K562 (cell line): ENCODE results near the gene TBC1D32. TPM values are rescaled to one million over a fixed set of nuclear protein-coding genes. Genes with fewer than 3 reads are reported as not detected.

Source experiments
- ATAC-seq: fragments of 200-7000 bp; cut with Tn5 transposase; 3 replicates; pipeline ENCODE4 v1.9.1; 2020; ENCODE audit warnings: moderate library complexity
- BruUV-seq: library from RNA; stranded (reverse); fragments of 400-500 nt; replicated peaks from 2 replicates; lab custom pipeline; 2021; lab: Mats Ljungman, UMichigan
- CTCF ChIA-PET: fragments of 300-600 bp; formaldehyde crosslinking; extraction: SDS; loops from one replicate; lab custom pipeline; 2021; ENCODE audit warnings: low intra/inter-chr PET ratio; lab: Yijun Ruan, JAX
- POLR2A ChIA-PET: fragments of 300-600, 350-650 bp; sonication (Branson Sonifier 250); formaldehyde crosslinking; extraction: SDS; loops from one replicate; lab custom pipeline; 2021; ENCODE audit warnings: antibody characterized with exemption, inconsistent platforms; lab: Yijun Ruan, JAX
- DNase-seq, 4 experiments: peaks; one replicate each; pipeline versions ENCODE4 v3.0.0 to v3.0.0-alpha.2; 2011 to 2018; ENCODE audit warnings: low spot score in 3 of 4, mixed read lengths in 3 of 4; ENCODE audit errors: extremely low read depth in 1 of 4
- FAIRE-seq: peaks from 2 replicates; lab custom pipeline; 2011; peaks lifted over from hg19 to GRCh38; lab: Jason Lieb, UNC
- H2AFZ ChIP-seq: 2 replicates; pipeline ENCODE4 v1.6.0; 2011; ENCODE audit warnings: low read depth, low read length, control low read depth, inconsistent platforms
- H3K27ac ChIP-seq: fragments of 200-600 bp; 3 replicates; pipeline ENCODE4 v1.8.0; 2011; ENCODE audit warnings: low read depth, mild to moderate bottlenecking, control low read depth, inconsistent platforms, low read length, moderate library complexity, mixed read lengths; ENCODE audit errors: extremely low read depth
- H3K27me3 ChIP-seq, 2 experiments: fragments of 300-600 bp in 1 of 2; 2 replicates in 1 of 2; 3 replicates in 1 of 2; pipeline versions ENCODE4 v1.6.0 to v1.8.0; 2011; ENCODE audit warnings: inconsistent platforms in 2 of 2, low read length in 2 of 2, mild to moderate bottlenecking in 1 of 2, mixed read lengths in 1 of 2, moderate library complexity in 1 of 2; ENCODE audit not compliant: control insufficient read depth in 2 of 2, insufficient read depth in 2 of 2
- H3K36me3 ChIP-seq: fragments of 300-600 bp; 3 replicates; pipeline ENCODE4 v1.8.0; 2011; ENCODE audit warnings: mild to moderate bottlenecking, low read length, inconsistent platforms; ENCODE audit not compliant: control insufficient read depth, insufficient read depth
- H3K4me1 ChIP-seq, 2 experiments: fragments of 200-600 bp in 1 of 2; replicated peaks in 1 of 2; 2 replicates in 1 of 2; 3 replicates in 1 of 2; pipeline versions ENCODE4 v1.5.1 to v1.8.0; 2011; ENCODE audit warnings: inconsistent platforms in 2 of 2, low read length in 2 of 2, mild to moderate bottlenecking in 1 of 2, mixed read lengths in 1 of 2, moderate library complexity in 1 of 2; ENCODE audit not compliant: control insufficient read depth in 2 of 2, insufficient read depth in 2 of 2
- H3K4me2 ChIP-seq: 2 replicates; pipeline ENCODE4 v1.6.1; 2011; ENCODE audit warnings: low read length, control low read depth, inconsistent platforms, mixed read lengths; ENCODE audit not compliant: insufficient read depth
- H3K4me3 ChIP-seq: fragments of 200-600 bp; sonication (generic), shearing (Covaris generic); 2 replicates; pipeline ENCODE4 v1.5.1; 2016; ENCODE audit warnings: control low read depth, inconsistent platforms
- H3K79me2 ChIP-seq: fragments of 200-600 bp; 3 replicates; pipeline ENCODE4 v1.8.0; 2011; ENCODE audit warnings: low read length, inconsistent platforms; ENCODE audit not compliant: control insufficient read depth, insufficient read depth
- H3K9ac ChIP-seq, 2 experiments: 2 replicates each; pipeline versions ENCODE4 v1.6.0 to v1.6.1; 2011; ENCODE audit warnings: low read depth in 2 of 2, low read length in 2 of 2, control low read depth in 1 of 2, inconsistent platforms in 1 of 2, mild to moderate bottlenecking in 1 of 2, mixed read lengths in 1 of 2; ENCODE audit not compliant: insufficient read depth in 1 of 2
- H3K9me1 ChIP-seq: one replicate; pipeline ENCODE4 v1.6.0; 2011; ENCODE audit warnings: inconsistent platforms, mild to moderate bottlenecking, low read length, moderate library complexity; ENCODE audit not compliant: control insufficient read depth, insufficient read depth
- H3K9me3 ChIP-seq: replicated peaks from 2 replicates; pipeline ENCODE4 v1.5.1; 2011; ENCODE audit warnings: low read depth, low read length, inconsistent platforms; ENCODE audit not compliant: control insufficient read depth, insufficient read depth
- H4K20me1 ChIP-seq: replicated peaks from 2 replicates; pipeline ENCODE4 v1.6.1; 2011; ENCODE audit warnings: low read length, inconsistent platforms, mixed read lengths; ENCODE audit not compliant: control insufficient read depth, insufficient read depth
- CTCF ChIP-seq, 3 experiments: IDR thresholded peaks in 2 of 3; conservative IDR thresholded peaks in 1 of 3; 2 replicates each; pipeline ENCODE4 v1.5.1; 2011 to 2012; ENCODE audit warnings: low read length in 3 of 3, mild to moderate bottlenecking in 3 of 3, control low read depth in 2 of 3, improper control_type of control experiment in 1 of 3, inconsistent platforms in 1 of 3, low read depth in 1 of 3, mixed read lengths in 1 of 3, moderate library complexity in 1 of 3; ENCODE audit not compliant: insufficient read depth in 2 of 3
- HMG20B ChIP-seq: fragments of 250-450 bp; sonication (Bioruptor Pico); IDR thresholded peaks from 2 replicates; pipeline ENCODE4 v1.5.0; 2021; ENCODE audit warnings: mild to moderate bottlenecking
- KDM4B ChIP-seq, 2 experiments: fragments of 450-650 bp in 1 of 2; sonication (generic) in 1 of 2; IDR thresholded peaks; 2 replicates each; pipeline ENCODE4 v1.6.1; 2016 to 2017; ENCODE audit warnings: borderline replicate concordance in 2 of 2, antibody characterized with exemption in 1 of 2, low read depth in 1 of 2, mild to moderate bottlenecking in 1 of 2
- PTRF ChIP-seq: fragments of 450-650 bp; IDR thresholded peaks from 2 replicates; pipeline ENCODE4 v1.6.1; 2016; ENCODE audit warnings: mild to moderate bottlenecking, missing genetic modification characterization, missing compliant biosample characterization
- RBM25 ChIP-seq: fragments of 200-400 bp; formaldehyde crosslinking; IDR thresholded peaks from 2 replicates; pipeline ENCODE4 v1.6.1; 2018; ENCODE audit warnings: low read length, low read depth, moderate library complexity; ENCODE audit not compliant: severe bottlenecking
- SIX5 ChIP-seq, 2 experiments: IDR thresholded peaks; 2 replicates each; pipeline ENCODE4 v1.6.1; 2011; ENCODE audit warnings: low read length in 2 of 2, borderline replicate concordance in 1 of 2, low read depth in 1 of 2, mild to moderate bottlenecking in 1 of 2, moderate library complexity in 1 of 2; ENCODE audit not compliant: insufficient read depth in 1 of 2
- ZNF165 ChIP-seq: fragments of 250-450 bp; sonication (Bioruptor Pico); IDR thresholded peaks from 2 replicates; pipeline ENCODE4 v1.4.0; 2020; ENCODE audit warnings: borderline replicate concordance
- ZNF324 ChIP-seq: fragments of 250-450 bp; sonication (Bioruptor Pico); IDR thresholded peaks from 2 replicates; pipeline ENCODE4 v1.4.0; 2020; ENCODE audit warnings: mild to moderate bottlenecking
- ZNF41 ChIP-seq: fragments of 250-450 bp; sonication (Bioruptor Pico); conservative IDR thresholded peaks from 2 replicates; pipeline ENCODE4 v1.4.0; 2020; ENCODE audit warnings: mild to moderate bottlenecking
- WGBS: fragments of 100-300 bp; shearing (Covaris generic); methylation state at CpG from one replicate; pipeline ENCODE4 v1.1.6; 2016; ENCODE audit warnings: low coverage, mixed read lengths; ENCODE audit not compliant: insufficient coverage; ENCODE audit errors: missing lambda C conversion rate; 5-methylcytosine and 5-hydroxymethylcytosine counted together
- in situ Hi-C: fragments of 300-500 bp; cut with MboI; formaldehyde crosslinking; loops from 4 replicates; pipeline ENCODE4 v1.15.0; 2018; ENCODE audit warnings: inconsistent platforms, mixed read lengths
- intact Hi-C: fragments of 100-400 bp; cut with micrococcal nuclease; formaldehyde crosslinking; loops from 2 replicates; pipeline ENCODE4 v1.14.2; 2022
- polyA plus RNA-seq, 8 experiments: library from polyadenylated mRNA; depleted of rRNA in 4 of 8; stranded (reverse) in 5 of 8; unstranded in 3 of 8; fragments of >200 nt; fragmentation: Nextera tagmentation in 2 of 8; fragmentation: Illumina TruSeq in 1 of 8; extraction: Ambion mirVana in 2 of 8; extraction: Trizol in 1 of 8; gene quantifications; 2 replicates each; pipeline versions ENCODE4 v1.2.1 to v1.2.3, GENCODE V29; 2011 to 2014; ENCODE audit warnings: inconsistent platforms in 1 of 8, missing spikeins in 1 of 8
- total RNA-seq, 7 experiments: library from RNA; depleted of rRNA in 6 of 7; stranded (reverse); fragments of >200 nt in 6 of 7; fragmentation: Illumina TruSeq in 2 of 7; extraction: Trizol in 2 of 7; gene quantifications; 2 replicates each; pipeline versions ENCODE4 v1.2.1 to v1.2.3, GENCODE V29; 2011 to 2021; ENCODE audit warnings: low replicate concordance in 1 of 7

Gene TBC1D32
- total and polyA plus RNA-seq, 9 of the 15 experiments (the other 6 are each of a cell fraction or from before 2014, with no cell fraction given): 2.5 to 9.6 (median 3.9) TPM

- TF ChIP-seq CTCF (IDR thresholded peaks at IDR 0.05 in 2 of 3, conservative IDR thresholded peaks at IDR 0.05 in 1 of 3; ENCODE audit: insufficient read depth in 2 of 3, low read depth in 1 of 3, low read length in 3 of 3) (no peak), ZNF41 (CRISPR knock-in tag) (no peak), ZNF324 (CRISPR knock-in tag) (no peak), KDM4B (IDR thresholded peaks at IDR 0.05; ENCODE audit: borderline replicate concordance in 2 of 2, low read depth in 1 of 2) (no peak)
Observed at GRCh38 chr6:121093928-121094327, 240.4 kb downstream of the TBC1D32 start (continued).

DNA sequence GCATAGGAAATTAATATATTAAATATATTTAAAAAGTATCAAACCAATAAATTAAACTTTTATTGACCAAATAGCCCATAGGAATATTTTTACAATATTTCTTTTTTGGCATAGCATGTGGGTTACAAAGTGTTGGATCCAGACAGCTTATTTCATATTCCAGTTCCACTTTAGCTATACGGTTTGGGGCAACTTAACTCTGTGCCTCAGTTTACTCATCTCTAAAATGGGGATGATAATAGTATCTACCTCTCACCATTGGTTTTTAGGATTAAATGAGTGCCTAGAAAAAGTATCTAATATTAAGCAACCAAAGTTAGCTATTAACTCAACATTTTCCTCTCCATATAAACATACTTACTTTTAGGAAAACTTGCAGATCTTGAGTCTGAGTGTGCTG lies 243.8 kb downstream of the TBC1D32 start:
- Histone ChIP-seq H3K9ac (no peak overlapping the region), H3K4me1 (no peaks in the 10 kb centered on the region), H3K9me1 (no peaks in the 10 kb centered on the region), H3K27me3 (no peaks in the 10 kb centered on the region), H4K20me1 (no peaks in the 10 kb centered on the region), H2AFZ (no peak overlapping the region), H3K4me3 (no peak overlapping the region), H3K4me2 (no peak overlapping the region), H3K36me3 (no peaks in the 10 kb centered on the region), H3K79me2 (no peaks in the 10 kb centered on the region), H3K9me3 (no peaks in the 10 kb centered on the region), H3K27ac (no peak overlapping the region)
- WGBS: 16% methylated on average over 1 of the region's 1 CpG
- intact Hi-C loops: no loop called here
- ChIA-PET POLR2A (no interaction called here), CTCF (no interaction called here)
- BruUV-seq: no TSS peak
- no peak for DNase-seq
- TF ChIP-seq PTRF: no peak
- TF ChIP-seq RBM25: peak; percentile 77
- TF ChIP-seq ZNF165: no peak
- TF ChIP-seq SIX5 (IDR thresholded peaks at IDR 0.05; ENCODE audit: borderline replicate concordance in 1 of 2, insufficient read depth in 1 of 2, low read depth in 1 of 2, low read length in 2 of 2): no peak
- TF ChIP-seq HMG20B (CRISPR knock-in tag): no peak
- ATAC-seq: no peak
- in situ Hi-C loops: no loop called here
- FAIRE-seq: no peak
